ENCODE data around the gene NEK6. TPM values are rescaled to one million over a fixed set of nuclear protein-coding genes. Genes with fewer than 3 reads are reported as not detected.

Gene NEK6
- total RNA-seq, 1 donor from 2014 or later = 24.4 TPM

DNA sequence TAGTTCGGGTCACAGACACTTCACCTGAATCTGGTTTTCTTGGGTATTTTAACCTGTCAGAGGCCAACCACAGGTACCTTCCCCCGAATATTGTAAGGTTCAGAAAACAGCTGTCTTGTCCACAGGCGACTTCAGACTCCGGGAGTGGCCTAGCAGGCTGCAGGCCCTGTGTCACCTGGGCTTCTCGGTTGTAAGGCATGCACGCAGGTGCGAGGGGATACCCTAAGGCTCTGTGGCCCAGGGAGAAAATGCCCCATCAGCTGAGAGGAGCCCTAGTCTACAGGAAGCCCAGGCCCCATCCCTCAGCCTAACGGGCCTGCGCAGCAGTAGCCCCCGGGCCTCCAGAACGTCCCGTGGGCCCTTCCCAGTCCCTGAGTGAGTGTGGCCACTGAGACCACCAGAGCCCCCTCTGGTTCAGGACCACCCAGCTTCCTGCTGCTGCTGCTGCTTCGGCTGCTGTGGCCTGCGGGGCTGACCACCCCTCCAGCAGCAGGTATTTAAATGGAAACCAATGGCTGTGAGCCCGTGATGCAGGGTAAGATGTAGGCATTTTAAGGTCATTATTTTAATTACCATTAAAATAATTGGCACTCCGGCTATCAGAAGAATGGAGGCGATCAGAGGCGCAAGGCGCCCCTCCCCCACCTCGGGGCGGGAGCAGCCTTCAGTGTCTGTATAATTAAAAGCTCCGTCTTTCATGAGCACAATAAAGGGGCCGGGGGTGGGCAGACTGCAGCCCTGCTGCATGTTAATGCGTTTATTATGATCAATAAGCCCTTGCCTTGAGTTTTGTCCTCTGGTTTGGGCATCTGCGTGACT, 92.1 kb downstream of the NEK6 start:
- H3K4me3 Mint-ChIP-seq (ENCODE audit: low read depth) = no peak overlapping the region
- no peak overlapping the region for H3K27ac Mint-ChIP-seq
- TF ChIP-seq, protein P1, sequence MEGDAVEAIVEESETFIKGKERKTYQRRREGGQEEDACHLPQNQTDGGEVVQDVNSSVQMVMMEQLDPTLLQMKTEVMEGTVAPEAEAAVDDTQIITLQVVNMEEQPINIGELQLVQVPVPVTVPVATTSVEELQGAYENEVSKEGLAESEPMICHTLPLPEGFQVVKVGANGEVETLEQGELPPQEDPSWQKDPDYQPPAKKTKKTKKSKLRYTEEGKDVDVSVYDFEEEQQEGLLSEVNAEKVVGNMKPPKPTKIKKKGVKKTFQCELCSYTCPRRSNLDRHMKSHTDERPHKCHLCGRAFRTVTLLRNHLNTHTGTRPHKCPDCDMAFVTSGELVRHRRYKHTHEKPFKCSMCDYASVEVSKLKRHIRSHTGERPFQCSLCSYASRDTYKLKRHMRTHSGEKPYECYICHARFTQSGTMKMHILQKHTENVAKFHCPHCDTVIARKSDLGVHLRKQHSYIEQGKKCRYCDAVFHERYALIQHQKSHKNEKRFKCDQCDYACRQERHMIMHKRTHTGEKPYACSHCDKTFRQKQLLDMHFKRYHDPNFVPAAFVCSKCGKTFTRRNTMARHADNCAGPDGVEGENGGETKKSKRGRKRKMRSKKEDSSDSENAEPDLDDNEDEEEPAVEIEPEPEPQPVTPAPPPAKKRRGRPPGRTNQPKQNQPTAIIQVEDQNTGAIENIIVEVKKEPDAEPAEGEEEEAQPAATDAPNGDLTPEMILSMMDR (IDR thresholded peaks at IDR 0.05; ENCODE audit: unreplicated experiment) = no peak
- peaks cover 12% of the 10 kb centered on the region for H3K36me3 Mint-ChIP-seq (ENCODE audit: insufficient read depth)
- H3K9me3 Mint-ChIP-seq (ENCODE audit: low read depth) = no peaks in the 10 kb centered on the region
- DNase-seq (ENCODE audit: low spot score, unreplicated experiment) = no peak
- H3K4me1 Mint-ChIP-seq (ENCODE audit: low read depth) = peaks cover 8% of the 10 kb centered on the region
- H3K27me3 Mint-ChIP-seq = no peaks in the 10 kb centered on the region

DNA sequence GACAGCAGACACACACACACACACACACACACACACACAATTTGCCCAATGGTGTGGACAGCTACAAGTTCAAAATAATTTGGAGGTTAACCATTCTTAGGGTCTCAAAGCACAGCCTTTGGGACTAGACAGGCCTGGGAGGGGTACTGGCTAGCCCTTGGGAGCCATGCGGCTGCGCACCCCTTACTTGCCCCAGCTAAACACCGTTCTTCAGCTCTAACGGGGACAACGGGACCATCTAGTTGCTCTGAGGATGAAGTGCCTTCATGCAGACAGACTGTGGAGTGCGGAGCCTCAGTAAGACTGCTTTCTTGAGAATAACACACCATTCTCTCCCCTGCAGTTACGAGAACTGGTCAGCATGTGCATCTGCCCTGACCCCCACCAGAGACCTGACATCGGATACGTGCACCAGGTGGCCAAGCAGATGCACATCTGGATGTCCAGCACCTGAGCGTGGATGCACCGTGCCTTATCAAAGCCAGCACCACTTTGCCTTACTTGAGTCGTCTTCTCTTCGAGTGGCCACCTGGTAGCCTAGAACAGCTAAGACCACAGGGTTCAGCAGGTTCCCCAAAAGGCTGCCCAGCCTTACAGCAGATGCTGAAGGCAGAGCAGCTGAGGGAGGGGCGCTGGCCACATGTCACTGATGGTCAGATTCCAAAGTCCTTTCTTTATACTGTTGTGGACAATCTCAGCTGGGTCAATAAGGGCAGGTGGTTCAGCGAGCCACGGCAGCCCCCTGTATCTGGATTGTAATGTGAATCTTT, 92.9 kb downstream of the NEK6 start:
- TF ChIP-seq, protein P1 (IDR thresholded peaks at IDR 0.05; ENCODE audit: unreplicated experiment) = no peak
- peak overlapping the region; percentile 82 for H3K27ac Mint-ChIP-seq
- no peaks in the 10 kb centered on the region for H3K9me3 Mint-ChIP-seq (ENCODE audit: low read depth)
- no peaks in the 10 kb centered on the region for H3K27me3 Mint-ChIP-seq
- no peak for DNase-seq (ENCODE audit: low spot score, unreplicated experiment)
- peaks cover 8% of the 10 kb centered on the region for H3K4me1 Mint-ChIP-seq (ENCODE audit: low read depth)
- no peak overlapping the region for H3K4me3 Mint-ChIP-seq (ENCODE audit: low read depth)
- H3K36me3 Mint-ChIP-seq (ENCODE audit: insufficient read depth) = peaks cover 12% of the 10 kb centered on the region

GRCh38 chr9:124351672-124352468, 94.1 kb downstream of the NEK6 start:
- H3K27ac Mint-ChIP-seq = peak overlapping the region; percentile 82
- no peak for DNase-seq (ENCODE audit: low spot score, unreplicated experiment)

GRCh38 chr9:124352616-124353015, 94.9 kb downstream of the NEK6 start:
- Mint-ChIP-seq H3K36me3 (ENCODE audit: insufficient read depth) (peaks cover 12% of the 10 kb centered on the region), H3K4me1 (ENCODE audit: low read depth) (peaks cover 8% of the 10 kb centered on the region), H3K27me3 (no peaks in the 10 kb centered on the region), H3K27ac (no peak overlapping the region), H3K4me3 (ENCODE audit: low read depth) (no peak overlapping the region), H3K9me3 (ENCODE audit: low read depth) (no peaks in the 10 kb centered on the region)
- no peak for DNase-seq (ENCODE audit: low spot score, unreplicated experiment)
- TF ChIP-seq, protein P1 (IDR thresholded peaks at IDR 0.05; ENCODE audit: unreplicated experiment) = no peak

More at GRCh38 chr9:124351672-124352468, 94.1 kb downstream of the NEK6 start:
- TF ChIP-seq, protein P1 (IDR thresholded peaks at IDR 0.05; ENCODE audit: unreplicated experiment) = no peak
- Mint-ChIP-seq H3K27me3 (no peaks in the 10 kb centered on the region), H3K4me3 (ENCODE audit: low read depth) (no peak overlapping the region), H3K9me3 (ENCODE audit: low read depth) (no peaks in the 10 kb centered on the region), H3K36me3 (ENCODE audit: insufficient read depth) (peaks cover 12% of the 10 kb centered on the region), H3K4me1 (ENCODE audit: low read depth) (peaks cover 8% of the 10 kb centered on the region)

Data from progenitor cell of endocrine pancreas (in vitro differentiated cells).